ENCODE data around the gene SAMD11. TPM values are rescaled to one million over a fixed set of nuclear protein-coding genes. Genes with fewer than 3 reads are reported as not detected.

The SAMD11 gene
- polyA plus RNA-seq, 1 donor from 2014 or later, result 21.6 TPM

DNA sequence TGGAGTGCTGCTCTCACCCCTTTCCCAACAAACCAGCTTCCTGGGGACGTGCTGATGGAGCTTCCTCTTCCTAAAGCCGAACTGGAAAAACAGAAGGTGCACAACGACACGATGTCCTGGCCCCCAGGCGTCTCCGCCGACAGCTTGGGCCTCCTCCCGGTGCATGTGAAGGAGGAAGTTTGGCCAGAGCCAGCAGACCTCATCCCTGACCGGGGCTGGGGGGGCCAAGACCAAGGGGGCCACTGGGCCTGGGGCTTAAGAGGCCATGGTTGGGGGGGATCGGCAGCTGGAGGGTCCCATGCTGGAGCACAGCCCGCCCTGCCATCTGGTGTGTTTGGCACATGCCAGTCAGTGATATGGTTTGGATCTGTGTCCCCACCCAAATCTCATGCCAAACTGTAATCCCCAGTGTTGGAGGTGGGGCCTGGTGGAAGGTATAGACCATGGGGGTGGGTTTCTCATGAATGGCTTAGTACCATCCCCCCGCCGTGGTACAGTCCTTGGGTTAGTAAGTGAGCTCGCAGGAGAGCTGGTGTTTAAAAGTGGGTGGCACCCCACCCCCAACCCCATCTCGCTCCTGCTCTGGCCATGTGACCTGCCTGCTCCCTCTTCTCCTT, 69.8 kb downstream of the SAMD11 start:
- Histone ChIP-seq H4K20me1 (ENCODE audit: insufficient read depth) (no peaks in the 10 kb centered on the region), H3K9ac (ENCODE audit: low read length) (no peak overlapping the region), H3K27ac (ENCODE audit: low read length) (no peak overlapping the region), H3K4me3 (ENCODE audit: low read length) (no peak overlapping the region), H3K27me3 (ENCODE audit: insufficient read depth, low read depth, low read length) (no peaks in the 10 kb centered on the region), H3K9me3 (ENCODE audit: low read length) (no peaks in the 10 kb centered on the region), H3F3A (ENCODE audit: insufficient read depth, low read length, poor library complexity, severe bottlenecking) (no peaks in the 10 kb centered on the region), H3K79me2 (replicated peaks; ENCODE audit: insufficient read depth, low read length) (no peaks in the 10 kb centered on the region), H3K36me3 (ENCODE audit: insufficient read depth, low read length) (no peaks in the 10 kb centered on the region), H3K9me2 (ENCODE audit: insufficient read depth, low read length) (no peaks in the 10 kb centered on the region), H3K4me2 (ENCODE audit: low read length) (no peak overlapping the region), H2AFZ (ENCODE audit: low read depth, low read length) (no peak overlapping the region)
- TF ChIP-seq, protein P1, sequence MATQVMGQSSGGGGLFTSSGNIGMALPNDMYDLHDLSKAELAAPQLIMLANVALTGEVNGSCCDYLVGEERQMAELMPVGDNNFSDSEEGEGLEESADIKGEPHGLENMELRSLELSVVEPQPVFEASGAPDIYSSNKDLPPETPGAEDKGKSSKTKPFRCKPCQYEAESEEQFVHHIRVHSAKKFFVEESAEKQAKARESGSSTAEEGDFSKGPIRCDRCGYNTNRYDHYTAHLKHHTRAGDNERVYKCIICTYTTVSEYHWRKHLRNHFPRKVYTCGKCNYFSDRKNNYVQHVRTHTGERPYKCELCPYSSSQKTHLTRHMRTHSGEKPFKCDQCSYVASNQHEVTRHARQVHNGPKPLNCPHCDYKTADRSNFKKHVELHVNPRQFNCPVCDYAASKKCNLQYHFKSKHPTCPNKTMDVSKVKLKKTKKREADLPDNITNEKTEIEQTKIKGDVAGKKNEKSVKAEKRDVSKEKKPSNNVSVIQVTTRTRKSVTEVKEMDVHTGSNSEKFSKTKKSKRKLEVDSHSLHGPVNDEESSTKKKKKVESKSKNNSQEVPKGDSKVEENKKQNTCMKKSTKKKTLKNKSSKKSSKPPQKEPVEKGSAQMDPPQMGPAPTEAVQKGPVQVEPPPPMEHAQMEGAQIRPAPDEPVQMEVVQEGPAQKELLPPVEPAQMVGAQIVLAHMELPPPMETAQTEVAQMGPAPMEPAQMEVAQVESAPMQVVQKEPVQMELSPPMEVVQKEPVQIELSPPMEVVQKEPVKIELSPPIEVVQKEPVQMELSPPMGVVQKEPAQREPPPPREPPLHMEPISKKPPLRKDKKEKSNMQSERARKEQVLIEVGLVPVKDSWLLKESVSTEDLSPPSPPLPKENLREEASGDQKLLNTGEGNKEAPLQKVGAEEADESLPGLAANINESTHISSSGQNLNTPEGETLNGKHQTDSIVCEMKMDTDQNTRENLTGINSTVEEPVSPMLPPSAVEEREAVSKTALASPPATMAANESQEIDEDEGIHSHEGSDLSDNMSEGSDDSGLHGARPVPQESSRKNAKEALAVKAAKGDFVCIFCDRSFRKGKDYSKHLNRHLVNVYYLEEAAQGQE (IDR thresholded peaks at IDR 0.05; ENCODE audit: borderline replicate concordance), result no peak
- TF ChIP-seq RAD21 (conservative IDR thresholded peaks at IDR 0.05), result no peak
- no peak for TF ChIP-seq EZH2 (IDR thresholded peaks at IDR 0.05; ENCODE audit: borderline replicate concordance, insufficient read depth, low read length, poor library complexity, severe bottlenecking)
- TF ChIP-seq, protein P2, sequence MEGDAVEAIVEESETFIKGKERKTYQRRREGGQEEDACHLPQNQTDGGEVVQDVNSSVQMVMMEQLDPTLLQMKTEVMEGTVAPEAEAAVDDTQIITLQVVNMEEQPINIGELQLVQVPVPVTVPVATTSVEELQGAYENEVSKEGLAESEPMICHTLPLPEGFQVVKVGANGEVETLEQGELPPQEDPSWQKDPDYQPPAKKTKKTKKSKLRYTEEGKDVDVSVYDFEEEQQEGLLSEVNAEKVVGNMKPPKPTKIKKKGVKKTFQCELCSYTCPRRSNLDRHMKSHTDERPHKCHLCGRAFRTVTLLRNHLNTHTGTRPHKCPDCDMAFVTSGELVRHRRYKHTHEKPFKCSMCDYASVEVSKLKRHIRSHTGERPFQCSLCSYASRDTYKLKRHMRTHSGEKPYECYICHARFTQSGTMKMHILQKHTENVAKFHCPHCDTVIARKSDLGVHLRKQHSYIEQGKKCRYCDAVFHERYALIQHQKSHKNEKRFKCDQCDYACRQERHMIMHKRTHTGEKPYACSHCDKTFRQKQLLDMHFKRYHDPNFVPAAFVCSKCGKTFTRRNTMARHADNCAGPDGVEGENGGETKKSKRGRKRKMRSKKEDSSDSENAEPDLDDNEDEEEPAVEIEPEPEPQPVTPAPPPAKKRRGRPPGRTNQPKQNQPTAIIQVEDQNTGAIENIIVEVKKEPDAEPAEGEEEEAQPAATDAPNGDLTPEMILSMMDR (IDR thresholded peaks at IDR 0.05; ENCODE audit: poor library complexity, severe bottlenecking), result no peak
- no peak for TF ChIP-seq TAF1 (IDR thresholded peaks at IDR 0.05; ENCODE audit: low read depth)
- TF ChIP-seq SMC3 (conservative IDR thresholded peaks at IDR 0.05; ENCODE audit: poor library complexity), result no peak
- no peak for TF ChIP-seq POLR2AphosphoS5 (IDR thresholded peaks at IDR 0.05)
- TF ChIP-seq MXI1 (conservative IDR thresholded peaks at IDR 0.05; ENCODE audit: poor library complexity, severe bottlenecking), result no peak
- TF ChIP-seq EP300 (conservative IDR thresholded peaks at IDR 0.05; ENCODE audit: poor library complexity, severe bottlenecking), result no peak

Small RNAs within 50 kb of the gene (small RNA-seq; reads per million reads assigned to genes)
- gene AL645608.4, result 0 reads per million in 3 experiments

Other genes starting within 250 kb of the SAMD11 start
- not detected in 2 replicates for gene OR4F16, start 237.3 kb upstream of the SAMD11 start, polyA plus RNA-seq
- 77.2 and 78.2 TPM in 2 replicates for gene NOC2L, start 35.3 kb downstream of the SAMD11 start, polyA plus RNA-seq
- gene KLHL17, start 36.7 kb downstream of the SAMD11 start, polyA plus RNA-seq, result 52.3 and 64.2 TPM in 2 replicates
- gene PLEKHN1, start 42.6 kb downstream of the SAMD11 start, polyA plus RNA-seq, result 0.28 and 1.1 TPM in 2 replicates
- not detected in 2 replicates for gene PERM1, start 58.2 kb downstream of the SAMD11 start, polyA plus RNA-seq
- gene HES4, start 76.2 kb downstream of the SAMD11 start, polyA plus RNA-seq, result 196 and 204 TPM in 2 replicates
- 3.0 and 8.0 TPM in 2 replicates for gene ISG15, start 89.6 kb downstream of the SAMD11 start, polyA plus RNA-seq
- gene AGRN, start 96.2 kb downstream of the SAMD11 start, polyA plus RNA-seq, result 104 and 106 TPM in 2 replicates
- not detected in 2 replicates for gene RNF223, start 150.4 kb downstream of the SAMD11 start, polyA plus RNA-seq
- 31.5 and 52.6 TPM in 2 replicates for gene C1orf159, start 192.2 kb downstream of the SAMD11 start, polyA plus RNA-seq
- gene TTLL10, start 250.0 kb downstream of the SAMD11 start, polyA plus RNA-seq, result not detected in 2 replicates

Data from neural cell (in vitro differentiated cells).